ENCODE data around the gene XPOT.
A peak's percentile ranks its signal among the peaks of the same experiment; 100 is the strongest.

XPOT gene

DNA sequence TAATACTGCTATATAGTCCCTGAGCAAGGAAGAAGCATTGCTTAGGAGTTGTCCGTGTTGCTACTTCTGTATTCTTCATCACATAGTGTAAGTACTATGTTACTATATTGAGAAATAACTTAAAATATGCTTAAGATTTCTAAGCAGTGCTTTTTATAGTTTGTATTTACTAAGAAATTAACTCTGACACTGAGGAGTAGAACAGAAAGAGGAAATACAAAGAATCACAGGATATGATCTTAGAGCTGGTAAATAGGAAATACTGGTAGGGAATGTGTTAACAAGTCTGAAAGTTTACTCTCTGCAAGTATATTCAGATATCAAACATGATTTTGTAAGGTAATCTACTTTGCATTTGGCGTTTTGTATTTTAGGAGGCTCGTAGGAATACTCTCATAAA lies 15.5 kb downstream of the XPOT start:
- no peak for DNase-seq

DNA sequence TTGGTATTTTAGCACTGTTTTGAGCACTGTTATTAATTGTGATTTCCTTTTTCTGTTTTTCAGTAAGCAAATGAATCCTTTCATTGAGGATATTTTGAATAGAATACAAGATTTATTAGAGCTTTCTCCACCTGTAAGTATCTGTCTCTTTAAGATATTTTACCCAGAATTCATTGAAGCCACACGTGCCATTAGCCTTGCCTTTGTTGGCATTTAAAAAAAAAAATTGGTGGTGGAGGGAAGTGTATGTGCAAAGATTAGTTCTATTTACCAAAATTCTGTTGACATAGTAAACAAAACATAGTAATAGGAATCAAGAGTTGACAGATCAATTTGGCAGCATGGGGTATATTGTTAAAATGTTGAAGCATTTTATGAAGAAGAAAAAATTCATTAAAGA lies 23.8 kb downstream of the XPOT start:
- DNase-seq = no peak

DNA sequence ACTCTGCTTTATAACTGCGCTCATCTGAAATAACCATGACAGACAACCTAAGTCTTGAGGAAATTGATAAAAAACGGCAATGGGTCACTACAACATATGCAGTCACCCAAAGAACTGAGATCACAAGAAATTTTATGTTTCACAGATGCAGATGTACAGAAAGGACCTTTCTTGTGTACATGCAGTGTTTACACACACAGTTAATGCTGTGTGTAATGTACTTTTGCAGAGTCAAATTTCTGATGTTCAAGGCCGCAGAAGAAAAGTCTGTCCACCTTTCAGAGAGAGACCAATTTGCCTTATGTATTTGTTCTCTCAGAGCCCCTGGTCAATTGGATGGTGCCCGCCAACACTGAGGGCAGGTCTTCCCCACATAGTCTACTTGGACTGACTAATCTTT lies 24.8 kb downstream of the XPOT start:
- DNase-seq = no peak

DNA sequence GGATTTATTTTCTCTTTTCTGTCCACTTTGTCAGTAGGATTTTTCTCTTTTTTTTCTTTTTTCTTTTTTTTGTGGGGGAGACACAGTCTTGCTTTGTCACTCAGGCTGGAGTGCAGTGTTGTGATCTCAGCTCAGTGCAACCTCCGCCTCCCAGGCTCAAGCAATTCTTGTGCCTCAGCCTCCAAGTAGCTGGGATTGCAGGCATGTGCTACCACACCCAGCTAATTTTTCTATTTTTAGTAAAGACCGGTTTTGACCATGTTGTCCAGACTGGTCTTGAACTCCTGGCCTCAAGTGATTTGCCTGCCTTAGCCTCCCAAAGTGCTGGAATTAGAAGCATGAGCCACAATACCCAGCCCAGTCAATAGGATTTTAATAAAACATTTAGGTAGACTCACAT lies 26.7 kb downstream of the XPOT start:
- no peak for DNase-seq

DNA sequence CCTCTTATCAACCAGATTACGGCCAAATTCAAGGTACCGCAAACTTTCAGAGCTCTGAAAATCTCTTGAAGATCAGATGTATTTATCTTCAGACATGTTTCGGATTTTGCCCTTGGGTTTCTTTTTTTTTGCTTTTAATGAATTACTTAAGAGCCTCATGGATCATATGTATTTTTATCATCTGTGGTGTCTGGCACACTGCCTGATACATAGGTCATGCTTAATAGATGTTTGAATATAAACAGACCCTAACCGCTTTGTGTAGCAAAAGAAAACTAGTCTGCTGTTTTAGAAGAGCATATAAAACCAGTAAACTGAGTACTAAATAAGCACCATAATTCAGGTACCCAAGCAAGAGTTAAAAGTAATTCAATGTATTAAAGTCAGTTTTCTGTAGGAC lies 27.6 kb downstream of the XPOT start:
- DNase-seq = no peak

DNA sequence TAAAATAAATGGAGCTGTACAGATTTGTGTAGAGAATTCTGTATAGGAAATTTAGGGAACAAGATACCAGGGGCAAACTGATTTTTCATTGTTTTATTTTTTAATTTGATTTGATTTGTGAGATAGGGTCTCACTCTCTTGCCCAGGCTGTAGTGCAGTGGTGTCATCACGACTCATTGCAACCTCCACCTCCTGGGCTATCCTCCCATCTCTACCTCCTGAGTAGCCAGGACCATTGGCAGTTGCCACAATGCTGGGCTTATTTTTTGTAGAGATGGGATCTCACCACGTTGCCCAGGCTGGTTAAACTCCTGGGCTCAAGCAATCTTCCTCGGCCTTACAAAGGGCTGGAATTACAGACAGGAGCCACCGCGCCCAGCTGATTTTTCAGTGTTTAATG lies 29.7 kb downstream of the XPOT start:
- DNase-seq = no peak

DNA sequence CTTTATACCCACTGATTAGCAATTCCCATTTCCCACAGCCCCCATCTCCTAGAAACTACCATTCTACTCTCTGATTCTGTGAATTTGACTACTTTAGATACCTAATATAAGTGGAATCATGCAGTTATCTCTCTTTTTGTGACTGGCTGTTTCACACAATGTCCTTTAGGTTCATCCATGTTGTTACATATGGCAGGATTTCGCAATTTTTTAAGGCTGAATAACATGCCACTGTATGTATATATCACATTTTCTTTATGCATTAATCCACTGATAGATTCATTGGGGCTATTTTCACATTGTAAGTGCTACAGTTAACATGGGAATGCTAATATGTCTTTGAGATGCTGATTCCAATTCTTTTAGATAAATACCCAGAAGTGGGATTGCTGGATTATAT lies 35.9 kb downstream of the XPOT start:
- DNase-seq = no peak

DNA sequence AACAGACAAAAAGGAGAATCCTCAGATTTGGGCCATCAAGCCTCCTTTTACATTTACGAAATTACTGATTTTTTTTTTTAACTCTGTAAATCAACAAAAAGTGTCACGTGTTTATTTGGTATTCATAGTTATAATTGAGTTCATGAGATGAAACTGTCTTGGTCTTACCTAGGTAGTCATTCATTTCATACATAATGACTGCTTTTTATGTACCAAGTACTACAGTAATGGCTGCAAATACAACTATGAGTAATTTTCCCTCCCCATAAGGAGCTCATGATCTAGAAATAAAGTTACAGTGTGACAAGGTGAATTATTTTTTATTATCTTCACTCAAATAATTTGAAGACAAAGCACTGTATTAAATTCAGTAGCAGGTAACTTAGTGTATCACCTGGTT lies 41.3 kb downstream of the XPOT start:
- DNase-seq = no peak

DNA sequence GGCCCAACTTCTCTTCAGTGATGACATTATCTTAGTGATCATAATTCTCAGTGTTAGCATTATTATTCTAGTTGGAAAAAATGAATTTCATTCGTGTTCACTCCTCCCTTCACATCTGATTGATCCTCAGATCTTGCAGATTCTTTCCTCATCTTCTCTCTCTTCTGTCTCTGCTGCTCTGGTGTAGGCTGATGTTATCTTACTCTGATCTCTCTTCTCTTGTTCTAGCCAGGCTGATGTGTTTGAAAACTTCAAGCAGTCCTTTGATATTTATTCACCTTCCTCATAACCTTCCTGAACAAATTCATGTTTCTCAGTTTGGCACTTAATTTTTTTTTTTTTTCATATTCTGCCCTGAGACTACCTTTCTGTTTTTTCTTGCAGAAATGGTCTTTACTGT lies 42.1 kb downstream of the XPOT start:
- no peak for DNase-seq

DNA sequence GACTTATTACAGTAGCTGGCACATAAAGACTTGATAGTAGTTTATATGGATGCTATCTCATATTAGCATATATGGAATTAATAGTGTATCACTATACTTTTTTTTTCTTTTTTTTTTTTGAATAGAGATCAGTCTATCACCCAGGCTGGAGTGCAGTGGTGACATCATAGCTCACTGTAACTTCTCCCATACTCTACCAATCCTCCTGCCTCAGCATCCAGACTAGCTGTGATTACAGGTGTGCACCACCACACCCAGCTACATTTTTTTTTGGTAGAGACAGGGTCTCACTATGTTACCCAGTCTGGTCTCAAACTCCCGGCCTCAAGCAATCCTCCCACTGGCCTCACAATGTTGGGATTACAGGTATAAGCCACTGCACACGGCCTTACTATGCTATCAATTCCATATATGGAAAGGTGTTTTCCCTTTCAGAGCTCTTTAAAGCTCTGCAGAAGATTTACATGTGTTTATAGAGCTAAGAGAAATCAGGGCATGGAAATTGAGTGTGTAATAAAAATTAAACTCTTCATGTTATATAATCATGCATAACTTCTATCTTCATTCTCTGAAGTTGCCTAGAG lies 46.0 kb downstream of the XPOT start:
- no peak for DNase-seq

DNA sequence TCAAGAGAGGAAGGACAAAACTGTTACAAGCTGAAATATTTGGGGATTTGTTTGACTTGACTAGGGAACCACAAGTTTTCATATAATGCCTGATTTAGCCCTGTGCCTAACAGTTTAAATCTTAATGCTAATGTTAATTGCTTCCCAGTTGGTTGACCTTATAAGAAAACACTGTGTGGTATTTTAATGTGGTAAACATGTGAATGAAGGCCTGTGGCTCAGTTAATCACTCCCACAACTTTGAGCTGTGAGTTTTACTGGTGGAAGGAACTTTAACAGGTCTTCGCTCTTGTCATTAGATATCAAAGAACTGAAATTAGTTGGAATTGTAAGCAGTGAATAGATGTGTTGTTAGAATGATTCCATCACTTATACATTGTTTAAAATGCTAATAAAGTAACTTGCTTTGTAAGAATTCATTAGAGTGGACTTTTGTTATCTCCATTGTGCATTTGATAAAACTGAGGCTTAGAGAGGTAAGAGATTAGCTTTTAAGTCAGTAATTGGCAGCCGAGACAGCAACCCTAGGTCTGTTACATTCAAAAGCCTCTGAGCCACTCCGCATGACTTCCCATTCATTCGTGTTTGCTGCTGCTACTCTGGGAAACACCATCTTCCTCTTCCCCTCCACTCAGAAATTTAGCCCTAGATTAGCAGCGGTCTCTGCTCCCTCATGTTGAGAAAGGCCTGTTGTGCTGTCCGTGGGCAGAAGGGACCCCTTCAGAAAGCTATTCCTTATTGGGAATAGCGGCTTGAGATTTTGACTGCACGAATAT lies 46.7 kb downstream of the XPOT start:
- peak; percentile 22 for DNase-seq

DNA sequence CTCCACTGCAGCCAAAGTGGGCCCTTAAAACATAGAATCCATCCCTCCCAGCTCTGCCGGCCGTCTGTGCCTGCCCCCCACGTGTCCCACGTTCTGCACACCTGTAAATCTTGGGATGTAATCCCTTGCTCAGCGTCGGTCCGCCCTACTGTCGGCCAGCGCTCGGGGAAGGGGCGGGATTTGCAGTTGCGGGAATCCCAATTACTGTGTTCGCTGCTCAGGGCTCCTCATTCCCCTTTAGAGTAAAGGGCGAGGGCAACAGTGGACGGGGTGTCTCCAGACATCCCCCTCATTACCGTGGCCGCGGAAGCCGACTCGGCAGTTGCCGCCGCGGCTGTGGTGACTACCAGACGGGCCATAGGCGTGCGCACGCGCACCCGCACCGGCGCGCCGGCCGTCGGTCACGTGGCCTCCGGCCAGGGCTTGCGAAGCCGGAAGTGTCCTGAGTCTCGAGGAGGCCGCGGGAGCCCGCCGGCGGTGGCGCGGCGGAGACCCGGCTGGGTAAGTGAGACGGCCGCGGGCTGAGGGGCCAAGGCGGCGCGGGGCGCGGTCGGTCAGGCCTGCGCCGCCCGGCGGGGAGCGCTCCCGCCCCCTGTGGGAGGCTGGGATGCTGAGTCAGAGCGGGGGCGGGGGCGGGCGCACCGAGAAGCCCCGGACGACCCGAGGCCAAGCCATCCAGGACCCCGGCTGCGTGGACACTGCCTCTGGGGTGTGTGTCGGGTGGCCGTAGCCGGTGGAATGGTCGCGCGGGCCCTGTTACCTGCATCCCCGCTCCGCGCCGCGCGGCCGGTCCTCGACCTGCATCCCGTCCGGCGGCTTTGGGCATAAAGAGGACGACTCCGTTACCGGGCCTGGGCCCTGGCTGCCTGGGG lies 47.7 kb downstream of the XPOT start, which contains the start of gene TBK1:
TSS of gene TBK1 (plus strand) at position 434 of the 872 bp plus-strand sequence. CDS start 3,751 bp downstream, outside the sequence.
- peak; percentile 87 for DNase-seq

DNA sequence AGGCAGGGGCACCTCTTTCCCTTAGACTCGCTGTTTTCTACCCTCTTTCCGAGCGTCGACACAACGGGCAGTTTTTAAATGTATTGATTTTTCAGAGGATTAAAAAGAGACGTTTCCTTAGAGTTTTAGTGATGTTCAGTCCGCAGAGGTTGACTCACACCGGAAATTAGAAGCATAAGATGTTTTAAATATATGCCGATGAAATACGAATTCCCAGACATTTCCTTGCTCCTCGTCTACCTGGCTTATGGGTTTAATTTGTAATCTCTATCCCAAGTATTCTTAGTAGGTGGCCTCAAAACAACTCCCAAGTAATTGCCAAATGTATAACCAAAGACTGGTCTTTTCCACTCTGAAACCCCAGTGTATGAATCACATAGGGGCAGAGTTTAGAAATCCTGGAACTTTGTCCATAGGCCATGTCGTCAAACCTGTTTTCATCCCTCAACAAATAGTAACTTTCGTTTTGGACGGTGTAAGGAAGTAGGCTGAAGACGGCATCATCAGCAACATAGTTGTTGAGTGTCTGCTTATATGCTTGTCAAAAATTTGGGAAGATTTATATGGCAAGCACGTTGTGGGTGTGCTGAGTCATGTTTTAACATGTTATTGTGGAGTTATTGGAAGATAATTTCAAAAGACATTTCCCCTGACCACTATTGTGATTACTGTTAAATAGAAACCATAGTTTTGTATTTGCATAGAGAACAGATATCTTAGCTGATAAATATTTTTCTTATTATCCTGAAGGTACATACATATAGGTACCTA lies 48.6 kb downstream of the XPOT start:
- DNase-seq = peak; percentile 23

DNA sequence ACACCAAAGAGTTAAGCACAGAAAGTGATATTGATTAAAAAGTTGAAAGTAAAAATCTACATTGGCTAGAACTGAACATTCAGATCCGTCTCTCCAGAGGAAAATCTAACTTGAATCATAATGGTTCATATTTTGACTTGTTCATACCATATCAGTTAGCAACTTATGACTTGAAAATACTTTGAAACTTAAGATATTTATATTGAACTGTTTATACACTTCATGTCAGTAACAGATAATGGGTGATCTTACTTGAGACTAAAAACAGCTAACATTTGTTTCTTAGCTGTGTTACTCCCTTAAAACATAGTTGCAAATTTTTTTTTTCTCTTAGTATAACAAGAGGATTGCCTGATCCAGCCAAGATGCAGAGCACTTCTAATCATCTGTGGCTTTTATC lies 51.3 kb downstream of the XPOT start:
- DNase-seq = no peak

DNA sequence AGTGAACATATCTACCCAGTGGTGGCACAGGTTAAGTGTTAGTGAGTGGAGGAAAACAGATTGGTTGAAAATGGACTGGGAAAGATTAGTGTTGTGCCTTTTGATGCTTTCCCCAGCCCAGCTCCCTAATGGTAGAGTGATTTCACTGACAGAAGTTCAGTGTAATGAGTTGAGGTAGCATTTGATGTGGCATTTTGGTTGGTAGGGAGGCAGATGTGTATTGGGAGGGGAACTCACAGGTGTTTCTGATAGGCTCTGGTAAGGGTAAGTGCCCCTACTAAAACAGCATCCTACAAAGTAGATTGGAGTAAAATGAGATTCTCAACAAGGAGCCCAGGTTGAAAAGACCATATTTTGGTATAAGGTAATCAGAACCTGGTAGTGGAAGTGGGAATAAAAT lies 51.9 kb downstream of the XPOT start:
- no peak for DNase-seq

DNA sequence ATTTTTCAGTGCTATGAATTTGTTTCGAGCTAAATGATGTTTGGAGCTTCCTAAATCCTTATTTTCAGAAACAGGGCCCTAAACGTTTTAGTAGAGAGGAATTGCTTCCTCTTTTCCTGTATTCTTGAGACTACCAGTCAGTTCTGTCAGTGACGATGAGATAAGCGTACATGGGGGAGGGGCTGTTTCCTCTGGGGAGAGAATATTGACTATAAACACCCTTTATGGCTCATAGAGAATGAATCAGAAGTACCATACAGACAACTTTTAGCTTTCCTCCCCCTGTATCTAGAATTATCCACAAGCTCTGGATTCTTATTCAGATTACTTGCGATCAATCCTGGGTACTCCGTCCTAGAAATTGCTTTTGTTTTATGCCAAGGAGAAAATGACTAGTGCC lies 52.8 kb downstream of the XPOT start:
- DNase-seq = peak; percentile 68

DNA sequence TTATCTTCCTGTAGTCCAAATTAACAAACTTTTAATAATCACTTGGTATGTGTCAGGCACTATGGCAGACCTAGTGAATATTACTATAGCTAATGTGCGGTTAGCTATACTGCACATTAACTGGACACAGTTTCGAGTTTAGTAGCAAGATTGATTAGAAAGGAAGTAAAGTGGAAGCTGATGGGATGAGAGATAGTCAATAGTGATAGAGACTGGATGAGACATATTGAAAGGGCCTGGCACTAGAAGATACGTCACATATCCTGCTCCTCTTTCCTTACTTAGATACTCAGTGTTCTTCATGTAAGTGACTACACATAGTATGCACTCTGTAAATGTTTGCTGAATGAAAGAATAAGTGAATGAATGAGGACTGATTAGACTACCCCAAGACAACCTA lies 53.3 kb downstream of the XPOT start:
- peak; percentile 76 for DNase-seq

DNA sequence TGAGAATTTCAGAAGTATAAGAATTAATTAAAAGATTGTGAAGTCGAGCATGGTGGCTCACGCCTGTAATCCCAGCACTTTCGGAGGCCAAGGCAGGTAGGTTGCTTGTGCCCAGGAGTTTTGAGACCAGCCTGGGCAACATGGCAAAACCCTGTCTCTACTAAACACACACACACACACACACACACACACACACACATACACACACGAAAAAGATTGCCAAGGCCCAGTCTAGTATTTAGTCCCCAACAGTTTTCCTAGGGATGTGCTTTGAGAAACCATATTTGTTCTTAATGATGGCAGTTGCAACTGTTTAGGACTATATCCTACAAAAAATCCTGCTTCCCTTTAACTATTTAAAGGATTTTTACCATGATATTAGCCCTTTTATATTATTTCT lies 53.7 kb downstream of the XPOT start:
- DNase-seq = no peak

DNA sequence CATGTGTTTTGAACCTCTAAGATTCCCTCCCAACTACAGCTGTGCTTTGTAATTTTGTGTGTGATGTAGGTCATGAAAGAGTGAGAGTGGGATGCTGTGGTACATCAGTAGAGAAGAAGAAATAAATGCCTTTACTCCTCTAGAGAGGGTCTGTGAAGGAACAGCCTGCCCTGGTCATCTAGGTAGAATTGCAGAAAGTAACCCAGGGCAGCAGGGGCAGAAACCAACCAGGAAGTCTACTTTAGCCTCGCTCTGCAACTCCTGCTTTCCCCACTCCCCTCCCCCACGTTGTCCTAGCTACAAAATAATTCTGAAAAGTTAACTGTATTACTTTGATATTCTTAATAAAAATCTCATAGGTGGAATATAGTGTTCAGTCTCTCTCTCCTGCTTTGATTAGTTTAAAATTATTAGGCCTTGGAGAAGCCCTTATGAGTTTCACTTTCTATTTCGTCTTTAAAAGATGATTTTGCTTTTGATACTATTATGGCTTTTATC lies 55.3 kb downstream of the XPOT start:
- no peak for DNase-seq

DNA sequence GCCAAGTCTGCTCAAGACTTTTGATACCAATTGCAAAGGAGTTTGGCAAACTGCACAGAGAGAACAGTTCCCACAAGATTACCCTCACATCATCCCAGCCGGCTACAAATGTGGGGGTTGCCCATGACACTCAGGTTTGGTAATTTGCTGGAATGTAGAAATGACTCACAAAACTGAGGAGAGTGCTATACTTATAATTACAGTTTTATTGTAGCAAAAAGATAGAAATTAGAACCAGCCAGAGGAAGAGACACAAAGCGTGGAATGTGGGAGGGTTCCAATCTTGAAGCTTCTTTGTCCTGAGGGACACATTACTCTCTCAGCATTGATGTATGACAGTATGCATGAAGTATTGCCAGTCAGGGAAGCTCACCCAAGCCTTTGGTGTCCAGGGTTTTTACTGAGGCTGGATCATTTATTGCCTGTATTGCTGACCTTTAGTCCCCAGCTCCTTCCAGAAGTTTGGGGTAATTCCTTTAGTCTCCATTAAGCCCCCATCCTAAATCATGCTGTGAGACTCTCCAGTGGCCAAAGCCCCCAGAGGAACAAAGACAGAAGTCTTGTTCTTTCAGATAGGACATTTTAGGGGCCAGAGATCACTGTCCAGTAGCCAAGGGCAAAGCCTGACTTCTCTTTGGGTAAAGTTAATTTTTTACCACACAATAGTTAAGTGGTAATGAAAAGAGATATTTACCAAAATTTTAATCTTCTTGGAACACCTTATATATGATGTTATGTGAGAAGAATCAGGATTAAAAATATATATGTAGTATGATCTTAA lies 57.6 kb downstream of the XPOT start:
- DNase-seq = peak; percentile 10

DNA sequence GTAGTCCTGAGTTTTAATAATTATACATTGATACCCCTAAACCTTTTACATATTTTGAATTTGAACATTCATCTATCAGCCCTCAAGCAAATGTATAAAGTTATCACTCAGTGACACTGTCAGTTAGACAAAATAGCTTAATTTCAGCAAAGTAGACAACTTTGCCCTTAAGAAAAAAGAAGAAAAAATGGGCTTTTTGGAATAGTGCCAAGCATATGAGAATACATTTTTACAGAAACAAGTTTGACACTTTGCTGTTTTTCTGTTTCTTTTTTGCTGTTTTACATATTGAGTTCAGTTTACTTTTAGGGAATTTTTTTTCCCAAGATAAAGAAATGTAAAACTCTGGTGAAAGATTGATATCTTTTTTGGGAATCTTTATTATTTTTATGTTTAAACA lies 62.0 kb downstream of the XPOT start:
- no peak for DNase-seq

DNA sequence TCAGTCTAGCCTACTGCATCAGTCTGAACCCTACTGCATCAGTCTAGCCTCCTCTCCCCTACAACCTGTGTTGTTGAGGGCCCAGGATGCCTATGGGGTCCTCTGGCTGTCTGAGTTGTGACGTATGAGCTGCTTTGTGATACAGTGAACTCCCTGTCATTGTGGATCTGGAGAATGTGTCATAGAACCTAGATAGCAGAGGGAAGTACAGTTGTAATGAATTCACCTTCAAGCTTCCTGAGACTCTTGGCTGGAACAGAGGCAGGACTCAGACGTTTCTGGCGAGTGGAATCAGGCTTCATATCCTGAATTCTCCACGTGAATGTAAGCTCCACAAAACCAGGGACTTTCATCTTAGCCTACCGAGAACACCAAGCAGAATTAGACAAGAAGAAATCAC lies 64.8 kb downstream of the XPOT start:
- DNase-seq = no peak

Data from activated CD4-positive, alpha-beta T cell treated with anti-CD3 and anti-CD28 coated beads, Interleukin-2, Interleukin-6, amounts not matched to agents 100 ng/mL and 50 ng/mL, durations not matched to agents 16 hours and 8 hours (primary cell).